ENCODE results near the gene IPO11. TPM values are rescaled to one million over a fixed set of nuclear protein-coding genes. Genes with fewer than 3 reads are reported as not detected.

IPO11 gene
- total and polyA plus RNA-seq, 7 donors: 9.1 to 25.4 (median 21.4) TPM

- Histone ChIP-seq H3K4me3 (no peak overlapping the region), H3K36me3 (ENCODE audit: insufficient read depth in 1 of 2, low read depth in 1 of 2) (peaks cover under 1 to 60% of the 10 kb centered on the region in 2 donors), H3K9me3 (no peaks in the 10 kb centered on the region), H3K27ac (no peak overlapping the region), H3K4me1 (no peaks in the 10 kb centered on the region), H3K27me3 (ENCODE audit: insufficient read depth in 3 of 3, low read length in 2 of 3) (no peaks in the 10 kb centered on the region)
- intact Hi-C loops (cut with DNase I): no loop called here
- DNase-seq (no peak), ATAC-seq (no peak)
- TF ChIP-seq CTCF (IDR thresholded peaks at IDR 0.05): no peak
- 93 to 97% (median 96%) methylated on average over 3 of the region's 3 CpGs for WGBS, 3 donors
Observed at GRCh38 chr5:62373382-62373781, 39.2 kb upstream of the IPO11 start.

- no peak for DNase-seq
- TF ChIP-seq CTCF (IDR thresholded peaks at IDR 0.05): no peak
- no peak for ATAC-seq
- H3K9me3 ChIP-seq: no peaks in the 10 kb centered on the region
- no peak overlapping the region for H3K27ac ChIP-seq
- intact Hi-C loops (cut with DNase I): no loop called here
- H3K4me3 ChIP-seq: no peak overlapping the region
- 98 to 100% (median 100%) methylated on average over 1 of the region's 1 CpG for WGBS, 3 donors
- H3K27me3 ChIP-seq (ENCODE audit: insufficient read depth in 3 of 3, low read length in 2 of 3): no peaks in the 10 kb centered on the region
- peaks cover 3 to 67% of the 10 kb centered on the region in 2 donors for H3K36me3 ChIP-seq (ENCODE audit: insufficient read depth in 1 of 2, low read depth in 1 of 2)
- no peaks in the 10 kb centered on the region for H3K4me1 ChIP-seq
Observed at GRCh38 chr5:62374090-62374489, 38.5 kb upstream of the IPO11 start.

GRCh38 chr5:62375627-62376026, 36.9 kb upstream of the IPO11 start:
- peaks cover 3 to 72% of the 10 kb centered on the region in 2 donors for H3K36me3 ChIP-seq (ENCODE audit: insufficient read depth in 1 of 2, low read depth in 1 of 2)
- no peak overlapping the region for H3K4me3 ChIP-seq
- H3K27ac ChIP-seq: no peak overlapping the region
- ATAC-seq (no peak), DNase-seq (no peak)
- no peak for TF ChIP-seq CTCF (IDR thresholded peaks at IDR 0.05)
- H3K27me3 ChIP-seq (ENCODE audit: insufficient read depth in 3 of 3, low read length in 2 of 3): no peaks in the 10 kb centered on the region
- no peaks in the 10 kb centered on the region for H3K9me3 ChIP-seq
- no peaks in the 10 kb centered on the region for H3K4me1 ChIP-seq
- intact Hi-C loops (cut with DNase I): no loop called here

- Histone ChIP-seq H3K4me3 (no peak overlapping the region), H3K27me3 (ENCODE audit: insufficient read depth in 3 of 3, low read length in 2 of 3) (no peaks in the 10 kb centered on the region), H3K4me1 (no peaks in the 10 kb centered on the region), H3K9me3 (no peaks in the 10 kb centered on the region), H3K36me3 (ENCODE audit: insufficient read depth in 1 of 2, low read depth in 1 of 2) (peaks cover 3 to 77% of the 10 kb centered on the region in 2 donors), H3K27ac (no peak overlapping the region)
- no peak for ATAC-seq
- no peak for TF ChIP-seq CTCF (IDR thresholded peaks at IDR 0.05)
- DNase-seq: no peak
- intact Hi-C loops (cut with DNase I): no loop called here
- WGBS, 3 donors: 98% methylated on average over 3 of the region's 3 CpGs
Observed at GRCh38 chr5:62376064-62376463, 36.5 kb upstream of the IPO11 start.

- intact Hi-C loops (cut with DNase I): no loop called here
- H3K27ac ChIP-seq: no peak overlapping the region
- peaks cover 11 to 95% of the 10 kb centered on the region in 2 donors for H3K36me3 ChIP-seq (ENCODE audit: insufficient read depth in 1 of 2, low read depth in 1 of 2)
- no peaks in the 10 kb centered on the region for H3K4me1 ChIP-seq
- ATAC-seq (no peak), DNase-seq (no peak)
- TF ChIP-seq CTCF (IDR thresholded peaks at IDR 0.05): no peak
- no peak overlapping the region for H3K4me3 ChIP-seq
- WGBS, 3 donors: 84 to 87% (median 87%) methylated on average over 4 of the region's 4 CpGs
- H3K9me3 ChIP-seq: no peaks in the 10 kb centered on the region
- H3K27me3 ChIP-seq (ENCODE audit: insufficient read depth in 3 of 3, low read length in 2 of 3): no peaks in the 10 kb centered on the region
Observed at GRCh38 chr5:62385131-62385530, 27.4 kb upstream of the IPO11 start.
